Endothelial cell of umbilical vein (primary cell): ENCODE measurements around the gene HIVEP1. TPM values are rescaled to one million over a fixed set of nuclear protein-coding genes. Genes with fewer than 3 reads are reported as not detected.

Experiments used
- BruUV-seq: library from RNA; stranded (reverse); fragments of 400-500 nt; replicated peaks from 2 replicates; lab custom pipeline; 2021; lab: Mats Ljungman, UMichigan
- CTCF ChIA-PET: fragments of 300-600, 350-600 bp; sonication (Branson Sonifier 250); formaldehyde crosslinking; loops from one replicate; lab custom pipeline; 2021; ENCODE audit warnings: antibody characterized with exemption, inconsistent platforms; lab: Charles Lee
- POLR2A ChIA-PET: fragments of 300-600, 350-600 bp; sonication (Branson Sonifier 250); formaldehyde crosslinking; loops from one replicate; lab custom pipeline; 2021; ENCODE audit warnings: antibody characterized with exemption, inconsistent platforms; lab: Charles Lee
- DNase-seq: peaks from one replicate; pipeline ENCODE4 v3.0.0-alpha.2; 2011; ENCODE audit warnings: low read depth, low spot score
- FAIRE-seq: peaks from 2 replicates; lab custom pipeline; 2011; peaks lifted over from hg19 to GRCh38; lab: Jason Lieb, UNC
- H2AFZ ChIP-seq: 2 replicates; pipeline ENCODE4 v1.6.0; 2012; ENCODE audit warnings: low read depth, low read length, control low read depth, inconsistent platforms
- H3K27ac ChIP-seq: 2 replicates; pipeline ENCODE4 v1.5.1; 2011; ENCODE audit warnings: low read depth, mild to moderate bottlenecking, control low read depth, low read length, moderate library complexity; ENCODE audit not compliant: insufficient read depth
- H3K27me3 ChIP-seq, 2 experiments: 2 replicates each; pipeline versions ENCODE4 v1.6.0 to v1.6.1; 2011; ENCODE audit warnings: low read length in 2 of 2, mixed read lengths in 1 of 2; ENCODE audit not compliant: control insufficient read depth in 2 of 2, insufficient read depth in 2 of 2
- H3K36me3 ChIP-seq, 2 experiments: 2 replicates in 1 of 2; 3 replicates in 1 of 2; pipeline ENCODE4 v1.5.1; 2011; ENCODE audit warnings: low read length in 2 of 2, mild to moderate bottlenecking in 1 of 2, moderate library complexity in 1 of 2; ENCODE audit not compliant: control insufficient read depth in 2 of 2, insufficient read depth in 2 of 2; ENCODE audit errors: extremely low read depth in 1 of 2
- H3K4me1 ChIP-seq: 3 replicates; pipeline ENCODE4 v1.5.1; 2011; ENCODE audit warnings: mild to moderate bottlenecking, low read length; ENCODE audit not compliant: control insufficient read depth, insufficient read depth; ENCODE audit errors: extremely low read depth
- H3K4me2 ChIP-seq: 2 replicates; pipeline ENCODE4 v1.6.1; 2011; ENCODE audit warnings: low read length, control low read depth, mixed read lengths; ENCODE audit not compliant: insufficient read depth
- H3K4me3 ChIP-seq, 3 experiments: fragments of 200-600 bp in 1 of 3; sonication (generic), shearing (Covaris generic) in 1 of 3; replicated peaks in 1 of 3; 2 replicates each; pipeline ENCODE4 v1.5.1; 2011 to 2016; ENCODE audit warnings: control low read depth in 3 of 3, low read length in 3 of 3, mild to moderate bottlenecking in 2 of 3, inconsistent platforms in 1 of 3, low read depth in 1 of 3, moderate library complexity in 1 of 3; ENCODE audit not compliant: insufficient read depth in 1 of 3
- H3K79me2 ChIP-seq: 2 replicates; pipeline ENCODE4 v1.6.0; 2012; ENCODE audit warnings: low read length, inconsistent platforms; ENCODE audit not compliant: control insufficient read depth, insufficient read depth
- H3K9ac ChIP-seq: replicated peaks from 2 replicates; pipeline ENCODE3; 2011; ENCODE audit warnings: low read length, control low read depth; ENCODE audit not compliant: insufficient read depth; ENCODE audit errors: extremely low read depth
- H3K9me1 ChIP-seq: replicated peaks from 3 replicates; pipeline ENCODE4 v1.6.0; 2011; ENCODE audit warnings: mild to moderate bottlenecking, low read length; ENCODE audit not compliant: control insufficient read depth, insufficient read depth; ENCODE audit errors: extremely low read depth
- H3K9me3 ChIP-seq: replicated peaks from 2 replicates; pipeline ENCODE4 v1.5.1; 2012; ENCODE audit warnings: low read length, inconsistent platforms; ENCODE audit not compliant: control insufficient read depth, insufficient read depth
- H4K20me1 ChIP-seq: replicated peaks from 2 replicates; pipeline ENCODE3; 2011; ENCODE audit warnings: mild to moderate bottlenecking, low read length; ENCODE audit not compliant: control insufficient read depth, insufficient read depth; ENCODE audit errors: extremely low read depth
- EZH2 ChIP-seq: IDR thresholded peaks from 2 replicates; pipeline ENCODE4 v1.6.1; 2012; ENCODE audit warnings: borderline replicate concordance, low read depth, mild to moderate bottlenecking, moderate library complexity, low read length, inconsistent platforms; ENCODE audit not compliant: severe bottlenecking
- FOS ChIP-seq: IDR thresholded peaks from 2 replicates; pipeline ENCODE4 v1.6.1; 2011; ENCODE audit warnings: mild to moderate bottlenecking, low read length, moderate library complexity, borderline replicate concordance; ENCODE audit not compliant: insufficient read depth
- GATA2 ChIP-seq: IDR thresholded peaks from 2 replicates; pipeline ENCODE4 v1.7.0; 2011; ENCODE audit warnings: low read depth, mild to moderate bottlenecking, moderate library complexity, mixed read lengths, low read length; ENCODE audit not compliant: insufficient read length, insufficient read depth
- JUN ChIP-seq: IDR thresholded peaks from 2 replicates; pipeline ENCODE4 v1.6.1; 2011; ENCODE audit warnings: borderline replicate concordance, low read depth; ENCODE audit not compliant: insufficient read length, insufficient read depth
- MYC ChIP-seq: IDR thresholded peaks from one replicate; pipeline ENCODE4 v1.6.1; 2011; ENCODE audit warnings: mild to moderate bottlenecking, low read depth, low read length
- POLR2A ChIP-seq: IDR thresholded peaks from 2 replicates; pipeline ENCODE4 v1.6.1; 2012; ENCODE audit warnings: low read depth, mild to moderate bottlenecking, control low read depth, low read length
- POLR2AphosphoS5 ChIP-seq: IDR thresholded peaks from 2 replicates; pipeline ENCODE4 v1.6.1; 2012; ENCODE audit warnings: low read depth, mild to moderate bottlenecking, control low read depth, low read length, moderate library complexity; ENCODE audit not compliant: insufficient read depth
- dilution Hi-C: fragments of 300-500 bp; cut with MboI; formaldehyde crosslinking; loops from one replicate; pipeline ENCODE4 v1.15.0; 2019; ENCODE audit warnings: low sequenced_read_pairs; ENCODE audit not compliant: extremely low pct_ligation_motif_present
- intact Hi-C: fragments of 100-400 bp; cut with micrococcal nuclease; formaldehyde crosslinking; loops from one replicate; pipeline ENCODE4 v1.10.0; 2022
- polyA plus RNA-seq, 4 experiments: library from polyadenylated mRNA; depleted of rRNA in 3 of 4; stranded (reverse) in 3 of 4; unstranded in 1 of 4; fragments of >200 nt; gene quantifications; 2 replicates each; pipeline versions ENCODE4 v1.2.1 to v1.2.3, GENCODE V29; 2011 to 2012; ENCODE audit warnings: missing spikeins in 1 of 4
- total RNA-seq: library from RNA; stranded (reverse); gene quantifications from 2 replicates; pipeline ENCODE4 v1.2.3, GENCODE V29; 2021
- TF ChIP-seq, protein P1 (sequence below), 2 donors: IDR thresholded peaks; 1 replicate in 1 of 2; 2 replicates in 1 of 2; pipeline ENCODE4 v1.5.1; 2011; ENCODE audit warnings: low read length in 2 of 2, mild to moderate bottlenecking in 2 of 2, moderate library complexity in 2 of 2, control low read depth in 1 of 2, inconsistent platforms in 1 of 2, low read depth in 1 of 2; ENCODE audit not compliant: insufficient read depth in 1 of 2; ENCODE audit errors: extremely low read depth in 1 of 2
- TF ChIP-seq, protein P2 (sequence below): IDR thresholded peaks from 2 replicates; pipeline ENCODE4 v1.6.1; 2011; ENCODE audit not compliant: insufficient read depth, insufficient read length

Gene HIVEP1
- total and polyA plus RNA-seq, 2 donors (not counting 3 experiments of a cell fraction or from before 2014, with no cell fraction given), result 33.5 to 49.2 TPM

DNA sequence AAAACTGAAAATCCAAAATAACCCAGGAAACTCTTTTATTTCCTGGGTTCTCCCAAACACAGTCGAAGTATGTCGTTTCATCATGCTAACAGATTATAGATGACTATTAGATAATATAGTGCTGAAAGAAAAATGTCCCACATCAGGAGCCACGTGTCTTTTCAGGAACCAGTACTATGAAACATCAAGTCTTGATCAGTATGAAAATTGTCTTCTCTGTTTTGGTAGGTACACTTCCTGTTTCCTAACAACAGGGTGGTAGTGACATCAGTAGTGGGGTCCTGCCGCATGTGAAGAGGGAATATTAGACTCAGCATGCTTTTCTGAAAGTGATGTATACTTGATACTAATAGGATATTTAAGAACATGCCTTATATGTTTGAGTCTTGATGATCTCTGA, 136.7 kb downstream of the HIVEP1 start:
- Histone ChIP-seq H3K9ac (peak overlapping the region; percentile 47), H3K9me1 (no peaks in the 10 kb centered on the region), H3K27me3 (no peaks in the 10 kb centered on the region), H3K4me1 (peaks cover 24% of the 10 kb centered on the region), H3K4me2 (peak overlapping the region; percentile 69), H3K36me3 (peaks cover 0 to 9% of the 10 kb centered on the region in 2 experiments), H3K79me2 (no peaks in the 10 kb centered on the region), H3K27ac (peak overlapping the region; percentile 86), H3K9me3 (no peaks in the 10 kb centered on the region), H4K20me1 (no peaks in the 10 kb centered on the region), H2AFZ (no peak overlapping the region), H3K4me3 (no peak overlapping the region)
- no peak for DNase-seq
- CTCF ChIA-PET, result interaction anchor here (0.6 to 1.8 kb wide), 5 partner anchors 14 to 493 kb away, joined by 3 to 8 read pairs (median 3); no protein-coding TSS in a partner anchor
- POLR2A ChIA-PET, result no interaction called here
- TF ChIP-seq POLR2A (no peak), MYC (no peak), GATA2 (no peak), JUN (no peak), POLR2AphosphoS5 (no peak), EZH2 (no peak), FOS (no peak)
- TF ChIP-seq, protein P1, sequence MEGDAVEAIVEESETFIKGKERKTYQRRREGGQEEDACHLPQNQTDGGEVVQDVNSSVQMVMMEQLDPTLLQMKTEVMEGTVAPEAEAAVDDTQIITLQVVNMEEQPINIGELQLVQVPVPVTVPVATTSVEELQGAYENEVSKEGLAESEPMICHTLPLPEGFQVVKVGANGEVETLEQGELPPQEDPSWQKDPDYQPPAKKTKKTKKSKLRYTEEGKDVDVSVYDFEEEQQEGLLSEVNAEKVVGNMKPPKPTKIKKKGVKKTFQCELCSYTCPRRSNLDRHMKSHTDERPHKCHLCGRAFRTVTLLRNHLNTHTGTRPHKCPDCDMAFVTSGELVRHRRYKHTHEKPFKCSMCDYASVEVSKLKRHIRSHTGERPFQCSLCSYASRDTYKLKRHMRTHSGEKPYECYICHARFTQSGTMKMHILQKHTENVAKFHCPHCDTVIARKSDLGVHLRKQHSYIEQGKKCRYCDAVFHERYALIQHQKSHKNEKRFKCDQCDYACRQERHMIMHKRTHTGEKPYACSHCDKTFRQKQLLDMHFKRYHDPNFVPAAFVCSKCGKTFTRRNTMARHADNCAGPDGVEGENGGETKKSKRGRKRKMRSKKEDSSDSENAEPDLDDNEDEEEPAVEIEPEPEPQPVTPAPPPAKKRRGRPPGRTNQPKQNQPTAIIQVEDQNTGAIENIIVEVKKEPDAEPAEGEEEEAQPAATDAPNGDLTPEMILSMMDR (IDR thresholded peaks at IDR 0.05; ENCODE audit: extremely low read depth in 1 of 2, insufficient read depth in 1 of 2, low read depth in 1 of 2, low read length in 2 of 2), result no peak
- TF ChIP-seq, protein P2, sequence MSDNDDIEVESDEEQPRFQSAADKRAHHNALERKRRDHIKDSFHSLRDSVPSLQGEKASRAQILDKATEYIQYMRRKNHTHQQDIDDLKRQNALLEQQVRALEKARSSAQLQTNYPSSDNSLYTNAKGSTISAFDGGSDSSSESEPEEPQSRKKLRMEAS, result no peak
- TSS peak; percentile 26 for BruUV-seq
- dilution Hi-C loops (no loop called here), intact Hi-C loops (loop anchor here (2.0 to 5.0 kb wide), 3 partner anchors 137 to 494 kb away; partner anchors contain the start of gene HIVEP1)
- FAIRE-seq, result no peak
